ENCODE measurements around the gene GALNT18. TPM values are rescaled to one million over a fixed set of nuclear protein-coding genes. Genes with fewer than 3 reads are reported as not detected.

Gene GALNT18
- total and polyA plus RNA-seq, 8 donors, result 2.0 to 8.9 (median 4.7) TPM

GRCh38 chr11:11512929-11513328 is 108.9 kb downstream of the GALNT18 start:
- Histone ChIP-seq H3K4me3 (no peak overlapping the region), H3K9me3 (no peaks in the 10 kb centered on the region), H3K27ac (no peak overlapping the region), H3K4me1 (no peaks in the 10 kb centered on the region), H3K27me3 (no peaks in the 10 kb centered on the region), H3K36me3 (no peaks in the 10 kb centered on the region)
- intact Hi-C loops (cut with DNase I), result no loop called here
- FAIRE-seq (no peak), ATAC-seq (no peak), DNase-seq (no peak)
- WGBS, 2 donors, result 90 to 91% methylated on average over 4 of the region's 4 CpGs
- TF ChIP-seq CTCF (IDR thresholded peaks at IDR 0.05), result no peak

- Histone ChIP-seq H3K36me3 (no peaks in the 10 kb centered on the region), H3K27ac (no peak overlapping the region), H3K9me3 (no peaks in the 10 kb centered on the region), H3K27me3 (no peaks in the 10 kb centered on the region), H3K4me1 (no peaks in the 10 kb centered on the region), H3K4me3 (no peak overlapping the region)
- TF ChIP-seq CTCF (IDR thresholded peaks at IDR 0.05), result no peak
- DNase-seq (no peak), FAIRE-seq (no peak), ATAC-seq (no peak)
- 90 to 95% methylated on average over 6 of the region's 6 CpGs for WGBS, 2 donors
- intact Hi-C loops (cut with DNase I), result no loop called here
Measured at GRCh38 chr11:11512502-11512901, 109.3 kb downstream of the GALNT18 start.

- TF ChIP-seq CTCF (IDR thresholded peaks at IDR 0.05), result no peak
- Histone ChIP-seq H3K4me1 (no peaks in the 10 kb centered on the region), H3K27me3 (no peaks in the 10 kb centered on the region), H3K36me3 (no peaks in the 10 kb centered on the region), H3K4me3 (no peak overlapping the region), H3K9me3 (no peaks in the 10 kb centered on the region), H3K27ac (no peak overlapping the region)
- no peak for ATAC-seq
- FAIRE-seq, result no peak
- no peak for DNase-seq
- 97% methylated on average over 6 of the region's 6 CpGs for WGBS, 2 donors
- intact Hi-C loops (cut with DNase I), result no loop called here
Measured at GRCh38 chr11:11512090-11512489, 109.7 kb downstream of the GALNT18 start.

GRCh38 chr11:11510939-11511338 is 110.9 kb downstream of the GALNT18 start:
- no peak for TF ChIP-seq CTCF (IDR thresholded peaks at IDR 0.05)
- Histone ChIP-seq H3K27me3 (no peaks in the 10 kb centered on the region), H3K4me1 (no peaks in the 10 kb centered on the region), H3K4me3 (no peak overlapping the region), H3K9me3 (no peaks in the 10 kb centered on the region), H3K36me3 (no peaks in the 10 kb centered on the region), H3K27ac (peak overlapping the region in 1 of 4 donors; percentile 22)
- WGBS, 2 donors, result 63 to 66% methylated on average over 10 of the region's 10 CpGs
- DNase-seq (peak in 2 of 6 donors; percentile 10 to 34), ATAC-seq (peak; percentile 40 to 68 (median 48)), FAIRE-seq (no peak)
- intact Hi-C loops (cut with DNase I), result no loop called here

- ATAC-seq (no peak), FAIRE-seq (no peak), DNase-seq (no peak)
- H3K9me3 ChIP-seq, result no peaks in the 10 kb centered on the region
- no peaks in the 10 kb centered on the region for H3K36me3 ChIP-seq
- H3K27me3 ChIP-seq, result no peaks in the 10 kb centered on the region
- TF ChIP-seq CTCF (IDR thresholded peaks at IDR 0.05), result no peak
- WGBS, 2 donors, result 82 to 93% methylated on average over 3 of the region's 3 CpGs
- no peak overlapping the region for H3K27ac ChIP-seq
- intact Hi-C loops (cut with DNase I), result no loop called here
- H3K4me3 ChIP-seq, result no peak overlapping the region
- H3K4me1 ChIP-seq, result peaks cover 0 to 6% (median 5%) of the 10 kb centered on the region in 3 donors
Measured at GRCh38 chr11:11505692-11506091, 116.1 kb downstream of the GALNT18 start.

Data from pancreas (tissue), 10 donors.